Tongue (tissue), 2 donors: Measurements from ENCODE around the gene MAGEB10. TPM values are rescaled to one million over a fixed set of nuclear protein-coding genes. Genes with fewer than 3 reads are reported as not detected.
"Not testable (repeated sequence)": the region's sequence is repeated elsewhere in the genome, so short reads cannot be mapped to it uniquely, and the experiment has no call there.

Experiments used
- DNase-seq: peaks from one replicate; pipeline ENCODE4 v3.0.0-alpha.2; 2015
- total RNA-seq: library from RNA; depleted of rRNA; stranded (reverse); fragments of >200 nt; gene quantifications from one replicate; pipeline ENCODE4 v1.2.3, GENCODE V29; 2014

Gene MAGEB10, protein sequence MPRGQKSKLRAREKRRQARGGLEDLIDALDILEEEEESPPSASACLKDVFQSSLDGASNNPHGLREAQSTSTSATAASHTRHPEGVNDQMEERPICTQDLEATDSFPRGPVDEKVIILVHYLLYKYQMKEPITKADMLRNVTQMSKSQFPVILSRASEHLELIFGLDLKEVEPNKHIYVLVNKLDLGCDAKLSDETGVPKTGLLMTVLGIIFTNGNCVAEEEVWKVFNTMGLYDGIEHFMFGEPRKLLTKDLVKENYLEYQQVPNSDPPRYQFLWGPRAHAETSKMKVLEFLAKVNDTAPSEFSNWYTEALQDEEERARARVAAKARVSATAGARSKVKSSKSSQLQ
- total RNA-seq: not detected

DNA sequence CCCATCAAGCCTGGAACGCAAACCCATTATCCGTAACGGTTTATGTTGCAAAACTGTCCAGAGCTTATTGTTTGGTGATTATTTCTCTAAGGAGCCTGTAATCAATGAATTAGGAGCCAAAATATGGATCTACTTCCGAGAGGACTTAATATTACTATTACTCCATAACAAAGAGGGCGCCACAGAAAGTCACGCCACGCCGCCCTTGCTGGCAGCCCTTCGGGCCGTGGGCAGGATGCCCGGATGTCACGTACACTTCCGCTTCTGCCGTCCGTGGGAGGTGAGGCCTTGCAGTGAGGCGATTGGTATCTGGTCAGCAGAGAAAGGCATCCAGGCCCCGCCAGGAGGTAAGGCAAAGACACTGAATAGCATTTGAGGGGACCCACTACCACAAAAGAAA, at the start of gene MAGEB10:
Gene MAGEB10 (plus strand): TSS at position 301 of the 400 bp plus-strand sequence. CDS start 13,317 bp downstream, outside the sequence.
- no peak for DNase-seq

DNA sequence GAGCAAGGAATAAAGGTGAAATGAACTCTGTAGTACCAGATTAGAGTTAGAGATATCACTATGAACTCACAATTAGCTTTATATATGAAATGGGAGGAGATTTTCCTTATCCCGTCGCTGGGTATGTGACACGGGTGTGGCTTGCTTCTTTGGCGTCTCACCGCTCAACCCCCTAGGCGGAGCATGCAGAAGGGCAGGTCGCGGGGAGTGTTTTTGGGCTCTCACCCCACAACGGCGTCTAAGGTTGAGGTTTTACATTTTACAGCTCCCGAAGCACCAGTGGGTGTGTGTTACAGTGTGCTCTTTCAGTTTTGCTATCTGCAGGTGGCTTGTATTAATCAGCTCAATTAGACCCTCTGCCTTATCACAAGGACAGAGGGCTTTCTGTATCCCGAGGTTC, 42.1 kb upstream of the MAGEB10 start:
- no peak for DNase-seq

DNA sequence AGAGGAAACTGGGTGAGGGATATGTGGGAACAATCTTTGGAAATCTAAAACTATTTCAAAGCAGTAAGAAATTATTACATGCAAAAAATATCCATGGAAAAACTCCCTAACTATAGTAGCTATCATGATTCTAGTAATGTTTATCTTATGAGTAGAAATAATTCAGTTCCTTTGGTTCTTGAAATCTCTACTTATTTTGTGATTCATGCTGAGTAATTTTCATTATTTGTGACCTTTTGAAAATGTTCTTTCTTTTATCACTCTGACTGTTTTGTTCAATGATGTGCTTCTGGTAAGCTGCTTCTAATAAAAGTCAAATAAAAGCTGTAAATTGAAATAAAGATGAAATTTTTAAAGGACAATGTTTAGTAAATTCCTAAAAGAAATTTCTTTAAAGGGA, 40.4 kb upstream of the MAGEB10 start:
- DNase-seq: no peak

DNA sequence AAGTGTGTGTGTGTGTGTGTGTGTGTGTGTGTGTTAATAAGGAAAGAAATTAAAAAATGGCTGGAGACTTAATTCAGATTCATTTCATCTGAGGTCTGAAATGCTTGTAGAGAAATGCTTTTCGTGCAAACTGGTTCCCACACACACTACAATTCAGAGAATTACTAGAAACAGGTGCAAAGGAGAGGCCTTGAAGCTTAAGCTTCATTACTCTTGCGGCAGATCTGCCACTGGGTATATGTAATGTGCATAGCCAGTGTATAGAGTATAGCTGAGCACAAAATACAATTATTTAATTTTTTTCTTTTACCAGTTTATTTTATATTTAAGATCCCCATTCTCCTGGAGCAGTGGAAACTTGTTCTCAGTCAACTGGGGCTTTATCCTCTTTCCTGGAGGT, 31.8 kb upstream of the MAGEB10 start:
- DNase-seq: no peak

DNA sequence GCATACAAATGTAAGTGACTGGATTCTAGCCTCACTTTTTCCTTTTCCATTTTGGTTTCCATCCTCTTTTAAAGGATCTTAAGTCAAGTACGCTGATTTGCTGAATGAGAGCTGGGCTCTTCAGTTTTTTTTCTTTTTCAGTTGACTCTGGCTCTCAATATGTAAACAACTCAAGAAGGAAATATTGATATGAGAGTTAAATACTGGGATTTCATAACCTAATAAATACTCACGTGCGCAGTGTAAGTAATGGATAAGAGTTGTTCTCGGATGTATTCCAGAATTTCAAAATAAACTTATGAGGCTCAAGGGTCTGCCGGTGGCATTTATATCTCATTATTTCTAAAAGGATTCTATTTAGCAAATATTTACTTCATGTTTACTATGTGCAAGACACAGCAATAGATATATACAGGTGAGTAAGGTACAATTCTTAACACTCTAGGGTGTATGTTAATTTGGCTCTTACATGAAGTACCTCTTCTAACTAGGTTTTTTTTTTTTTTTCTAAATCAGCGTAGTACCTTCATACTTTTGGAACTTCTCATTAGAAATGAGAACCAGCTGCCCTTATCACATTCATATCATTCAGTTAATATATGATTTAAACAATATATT, 11.0 kb upstream of the MAGEB10 start:
- DNase-seq: no peak

DNA sequence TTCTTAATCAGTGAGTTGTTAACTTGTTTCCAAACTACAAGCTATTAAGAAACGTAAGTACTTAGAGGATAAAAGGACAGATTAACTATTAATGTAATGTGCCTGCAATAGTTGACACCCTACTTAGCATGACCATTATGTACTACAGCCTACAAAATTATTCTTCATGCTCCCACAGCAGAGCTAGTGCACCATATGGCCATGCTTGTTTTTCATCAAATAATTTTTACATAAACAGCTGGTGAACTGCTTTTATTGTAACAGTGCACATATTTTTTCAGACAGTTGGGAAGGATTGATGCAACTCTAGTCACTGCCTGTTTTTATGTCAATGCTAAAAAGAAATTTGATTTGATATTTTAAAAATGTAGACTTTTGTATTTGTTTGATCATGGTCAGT, 10.2 kb upstream of the MAGEB10 start:
- no peak for DNase-seq

DNA sequence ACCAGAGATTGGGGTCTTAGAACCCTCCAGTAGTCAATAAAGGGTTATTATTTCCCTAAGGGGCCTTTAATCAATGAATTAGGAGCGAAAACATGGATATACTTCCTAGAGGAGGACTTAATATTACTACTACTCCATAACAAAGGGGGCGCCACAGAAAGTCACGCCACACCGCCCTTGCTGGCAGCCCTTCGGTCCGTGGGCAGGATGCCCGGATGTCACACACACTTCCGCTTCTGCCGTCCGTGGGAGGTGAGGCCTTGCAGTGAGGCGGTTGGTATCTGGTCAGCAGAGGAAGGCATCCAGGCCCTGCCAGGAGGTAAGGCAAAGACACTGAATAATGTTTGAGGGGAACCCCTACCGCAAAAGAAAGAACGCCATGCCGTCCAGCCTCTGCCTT, 436 bp downstream of the MAGEB10 start:
- no peak for DNase-seq

DNA sequence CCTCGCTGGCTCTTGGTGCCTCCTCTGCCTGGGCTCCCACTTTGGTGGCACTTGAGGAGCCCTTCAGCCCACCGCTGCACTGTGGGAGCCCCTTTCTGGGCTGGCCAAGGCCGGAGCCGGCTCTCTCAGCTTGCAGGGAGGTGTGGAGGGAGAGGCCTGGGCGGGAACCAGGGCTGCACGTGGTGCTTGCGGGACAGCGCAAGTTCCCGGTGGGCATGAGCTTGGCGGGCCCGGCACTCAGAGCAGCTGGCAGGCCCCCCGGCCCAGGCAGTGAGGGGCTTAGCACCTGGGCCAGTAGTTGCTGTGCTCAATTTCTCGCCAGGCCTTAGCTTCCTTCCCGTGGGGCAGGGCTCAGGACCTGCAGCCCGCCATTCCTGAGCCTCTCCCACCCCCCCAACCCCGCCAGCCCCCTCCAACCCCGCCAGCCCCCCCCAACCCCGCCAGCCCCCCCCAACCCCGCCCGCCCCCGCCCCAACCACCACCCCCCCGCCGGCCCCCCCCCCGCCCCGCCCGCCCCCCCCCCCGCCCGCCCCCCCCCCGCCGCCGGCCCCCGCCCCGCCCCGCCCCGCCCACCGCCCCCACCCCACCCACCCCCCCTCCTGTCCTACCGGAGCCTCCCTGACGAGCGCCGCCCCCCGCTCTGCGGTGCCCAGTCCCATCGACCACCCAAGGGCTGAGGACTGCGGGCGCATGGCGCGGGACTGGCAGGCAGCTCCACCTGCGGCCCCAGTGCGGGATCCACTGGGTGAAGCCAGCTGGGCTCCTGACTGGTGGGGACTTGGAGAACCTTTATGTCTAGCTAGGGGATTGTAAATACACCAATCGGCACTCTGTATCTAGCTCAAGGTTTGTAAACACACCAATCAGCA, 1.4 kb downstream of the MAGEB10 start:
- not testable (repeated sequence) for DNase-seq

DNA sequence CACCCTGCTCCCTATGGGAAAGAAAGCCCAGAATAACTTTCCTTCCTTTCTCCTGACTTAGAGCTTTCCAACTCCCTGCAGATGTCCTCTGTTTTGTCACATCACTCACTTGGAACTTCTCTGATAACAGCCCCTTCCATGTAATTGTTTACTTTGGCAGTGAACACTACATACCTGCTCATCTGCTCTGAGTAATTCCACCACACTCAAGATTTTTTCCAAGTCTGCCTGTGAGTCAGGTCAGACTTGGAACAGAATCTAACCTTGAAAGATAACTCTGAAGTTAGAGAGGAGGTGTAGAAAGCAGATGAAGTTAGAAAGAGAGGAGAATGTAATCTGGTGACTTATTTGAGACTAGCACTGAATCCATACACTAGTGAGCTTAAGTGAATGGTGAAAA, 7.4 kb downstream of the MAGEB10 start:
- DNase-seq: no peak

DNA sequence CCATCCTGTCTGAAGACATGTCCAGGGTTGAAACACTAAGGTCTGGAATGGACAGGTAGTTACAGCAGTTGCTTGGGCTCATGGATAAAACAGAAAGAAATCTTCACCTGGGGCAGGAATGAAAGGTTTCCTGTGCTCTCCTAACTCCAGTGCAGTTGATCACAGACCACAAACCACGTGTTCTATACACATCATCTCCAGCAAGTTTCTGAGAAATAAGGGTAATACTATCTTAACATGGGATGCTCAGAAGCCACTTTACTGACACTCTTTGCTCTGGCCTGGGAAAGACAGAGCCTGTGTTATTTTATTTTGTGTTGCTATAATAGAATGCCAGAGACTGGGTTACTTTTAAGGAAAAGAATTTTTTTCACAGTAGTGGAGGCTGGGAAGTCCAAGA, 16.0 kb downstream of the MAGEB10 start:
- no peak for DNase-seq

DNA sequence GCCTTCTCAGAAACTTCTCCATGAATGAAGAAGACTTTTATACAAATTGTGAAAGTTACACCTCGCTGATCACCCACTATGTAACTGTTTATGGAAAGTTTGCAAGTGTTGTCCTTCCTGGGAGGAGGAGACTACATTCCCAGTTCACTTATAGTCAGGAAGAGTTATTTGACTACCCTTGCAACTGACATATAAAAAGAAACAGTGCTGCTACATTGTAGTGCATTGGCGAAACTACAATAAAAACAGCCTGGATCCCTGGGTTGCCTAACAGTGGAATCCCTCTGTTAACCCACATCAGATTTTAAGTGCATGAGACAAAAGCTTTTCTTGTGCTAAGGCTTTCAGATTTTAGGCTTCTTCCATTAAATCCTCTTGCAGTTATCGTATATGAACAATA, 30.4 kb downstream of the MAGEB10 start:
- DNase-seq: no peak

DNA sequence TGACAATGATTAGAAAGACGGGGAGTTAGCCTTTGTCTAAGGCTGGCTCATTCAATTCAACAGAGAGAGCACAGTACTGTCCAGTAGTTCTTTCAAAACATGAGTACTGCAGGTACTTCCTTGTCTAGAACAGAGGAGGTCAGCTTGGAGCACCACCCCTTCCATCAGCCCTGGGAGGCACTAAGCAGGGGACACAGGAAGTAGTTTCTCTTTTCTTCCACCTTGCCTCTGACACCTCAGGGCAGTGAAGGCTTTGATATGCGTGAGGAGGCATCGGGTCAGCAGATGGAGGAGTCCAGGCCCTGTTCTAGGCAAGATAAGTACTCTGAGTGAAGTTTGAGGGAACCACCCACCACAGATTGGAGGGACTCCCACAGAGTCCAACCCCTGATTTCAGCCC, 33.1 kb downstream of the MAGEB10 start:
- no peak for DNase-seq

DNA sequence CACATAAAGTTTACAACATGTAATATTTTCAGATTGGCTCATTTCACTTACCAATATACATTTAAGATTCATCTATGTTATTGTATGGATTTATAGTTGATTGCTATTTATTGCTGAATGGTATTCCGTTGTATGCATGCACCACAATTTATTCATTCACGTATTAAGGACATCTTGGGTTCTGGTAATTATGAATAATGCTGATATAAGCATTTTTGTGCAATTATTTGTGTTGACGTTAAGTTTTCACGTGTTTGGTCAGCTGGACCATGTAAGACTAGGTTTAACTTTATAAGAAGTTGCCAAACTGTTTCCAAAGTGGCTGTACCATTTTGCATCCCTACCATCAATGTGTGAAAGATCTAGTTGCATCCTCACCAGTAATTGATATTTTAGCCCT, 35.1 kb downstream of the MAGEB10 start:
- DNase-seq: no peak

DNA sequence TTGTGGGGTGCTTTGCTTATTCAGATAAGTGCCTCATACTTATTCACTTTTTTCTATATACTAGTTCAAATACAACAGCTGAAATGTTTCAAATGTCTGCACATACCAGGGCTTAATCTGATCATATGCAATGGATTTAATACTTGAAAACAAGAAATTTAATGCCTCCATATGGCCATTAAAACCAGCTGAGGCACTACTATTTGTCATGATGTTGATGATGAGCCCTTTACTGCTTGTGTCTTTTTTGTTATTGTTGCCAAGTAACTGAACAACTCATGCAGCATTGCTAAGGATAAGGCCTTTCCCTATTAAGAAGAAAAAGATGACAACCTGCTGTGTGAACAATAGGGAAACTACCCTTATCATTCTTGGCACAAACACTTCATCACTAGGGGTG, 52.5 kb downstream of the MAGEB10 start:
- DNase-seq: peak; percentile 33

DNA sequence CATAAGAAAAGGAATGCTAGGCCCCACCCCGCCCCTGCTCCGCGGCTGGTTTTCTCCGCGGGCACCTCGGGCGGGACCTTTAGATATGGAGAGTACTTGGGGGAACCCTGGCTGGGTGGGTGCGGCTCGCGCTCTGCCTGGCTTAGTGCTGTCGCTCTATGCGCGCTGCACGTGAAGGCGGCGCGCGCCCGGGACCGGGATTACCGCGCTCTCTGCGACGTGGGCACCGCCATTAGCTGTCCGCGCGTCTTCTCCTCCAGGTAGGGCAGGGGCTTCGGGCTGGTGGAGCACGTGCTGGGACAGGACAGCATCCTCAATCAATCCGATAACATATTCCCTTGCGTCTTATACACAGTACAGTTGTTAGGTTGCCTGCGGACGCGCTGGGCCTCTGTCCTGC, 56.0 kb downstream of the MAGEB10 start:
- DNase-seq: peak; percentile 1

Other genes starting within 250 kb of the MAGEB10 start
- not detected for gene DCAF8L2, start 217.6 kb upstream of the MAGEB10 start, total RNA-seq
- gene DCAF8L1, start 173.5 kb downstream of the MAGEB10 start, total RNA-seq: not detected